Measurements from ENCODE around the gene PPP2R2C.

- TF ChIP-seq ZNF274 (IDR thresholded peaks at IDR 0.05; ENCODE audit: low read depth, low read length) (no peak), SUZ12 (IDR thresholded peaks at IDR 0.05; ENCODE audit: extremely low read depth, insufficient read depth, insufficient read length) (no peak), YY1 (IDR thresholded peaks at IDR 0.05; ENCODE audit: insufficient read depth, insufficient read length) (no peak)
Measured at GRCh38 chr4:6466756-6467381, 5.5 kb downstream of the PPP2R2C start.

Data from NT2/D1 (cell line).